HG02884 (cell line): ENCODE data around the gene KIAA1671.

Experiments
- ATAC-seq: cut with Tn5 transposase; IDR thresholded peaks from one replicate; pipeline ENCODE4 v1.9.1; 2021; ENCODE audit warnings: mild to moderate bottlenecking, moderate library complexity; ENCODE audit not compliant: unreplicated experiment

KIAA1671 gene

GRCh38 chr22:24977370-24978221 lies 25.1 kb downstream of the KIAA1671 start:
- ATAC-seq = no peak

GRCh38 chr22:24978308-24978707 lies 25.8 kb downstream of the KIAA1671 start:
- ATAC-seq = no peak

GRCh38 chr22:24981066-24981465 lies 28.6 kb downstream of the KIAA1671 start:
- ATAC-seq = no peak

GRCh38 chr22:24981656-24982055 lies 29.1 kb downstream of the KIAA1671 start:
- ATAC-seq = no peak

- ATAC-seq = no peak
Measured at GRCh38 chr22:24982301-24983056, 30.0 kb downstream of the KIAA1671 start.

GRCh38 chr22:24983151-24983550 lies 30.6 kb downstream of the KIAA1671 start:
- ATAC-seq = no peak

GRCh38 chr22:24984122-24984521 lies 31.6 kb downstream of the KIAA1671 start:
- no peak for ATAC-seq

- ATAC-seq = no peak
Measured at GRCh38 chr22:24985826-24986214, 33.3 kb downstream of the KIAA1671 start.

- ATAC-seq = no peak
Measured at GRCh38 chr22:24986816-24987215, 34.3 kb downstream of the KIAA1671 start.

- ATAC-seq = no peak
Measured at GRCh38 chr22:24989135-24989534, 36.6 kb downstream of the KIAA1671 start.

GRCh38 chr22:24989541-24989951 lies 37.0 kb downstream of the KIAA1671 start:
- ATAC-seq = no peak

- no peak for ATAC-seq
Measured at GRCh38 chr22:24990344-24990905, 37.9 kb downstream of the KIAA1671 start.

- no peak for ATAC-seq
Measured at GRCh38 chr22:24992946-24993345, 40.4 kb downstream of the KIAA1671 start.

GRCh38 chr22:24994070-24994763 lies 41.7 kb downstream of the KIAA1671 start:
- ATAC-seq = no peak

GRCh38 chr22:24995649-24996180 lies 43.2 kb downstream of the KIAA1671 start:
- no peak for ATAC-seq

GRCh38 chr22:24996420-24996952 lies 44.0 kb downstream of the KIAA1671 start:
- no peak for ATAC-seq

- no peak for ATAC-seq
Measured at GRCh38 chr22:24997023-24997422, 44.5 kb downstream of the KIAA1671 start.

- no peak for ATAC-seq
Measured at GRCh38 chr22:25000686-25001085, 48.2 kb downstream of the KIAA1671 start.

- no peak for ATAC-seq
Measured at GRCh38 chr22:25002241-25002985, 49.9 kb downstream of the KIAA1671 start.

GRCh38 chr22:25006354-25006753 lies 53.8 kb downstream of the KIAA1671 start:
- ATAC-seq = no peak
